ENCODE measurements around the gene BORCS6.
A peak's percentile ranks its signal among the peaks of the same experiment; 100 is the strongest.

The BORCS6 gene

GRCh38 chr17:8138672-8139371 is 51.2 kb downstream of the BORCS6 start:
- H3K27me3 ChIP-seq (replicated peaks) = no peaks in the 10 kb centered on the region
- H3K27ac ChIP-seq = peak overlapping the region; percentile 76
- peak; percentile 98 for DNase-seq
- H3K36me3 ChIP-seq (replicated peaks) = peaks cover 35% of the 10 kb centered on the region
- peak overlapping the region; percentile 60 for H3K4me3 ChIP-seq (ENCODE audit: low read depth, low read length)
- in situ Hi-C loops (cut with HindIII; ENCODE audit: low pct_ligation_motif_present, low sequenced_read_pairs) = no loop called here
- peak; percentile 90 for TF ChIP-seq CTCF (IDR thresholded peaks at IDR 0.05; ENCODE audit: low read depth, low read length, missing control alignments)

- Histone ChIP-seq H3K4me3 (ENCODE audit: low read depth, low read length) (peak overlapping the region; percentile 47), H3K27ac (peak overlapping the region; percentile 13), H3K36me3 (replicated peaks) (peaks cover 33% of the 10 kb centered on the region), H3K27me3 (replicated peaks) (no peaks in the 10 kb centered on the region)
- in situ Hi-C loops (cut with HindIII; ENCODE audit: low pct_ligation_motif_present, low sequenced_read_pairs) = no loop called here
- TF ChIP-seq CTCF (IDR thresholded peaks at IDR 0.05; ENCODE audit: low read depth, low read length, missing control alignments) = no peak
- no peak for DNase-seq
These were observed 51.7 kb downstream of the BORCS6 start for GRCh38 chr17:8138374-8138671.

All from brain microvascular endothelial cell (primary cell).